SHP77 treated with DMSO at 0.1 percent for 48 hours (cell line): ENCODE data around the gene PIP4K2B.

ENCODE experiments used
- DNase-seq: peaks from one replicate; lab custom pipeline; 2025; lab: John Stamatoyannopoulos, UW

The PIP4K2B gene

GRCh38 chr17:38743556-38744171 lies 55.7 kb downstream of the PIP4K2B start:
- DNase-seq, result no peak

- DNase-seq, result no peak
Observed at GRCh38 chr17:38742411-38743308, 56.7 kb downstream of the PIP4K2B start.

DNA sequence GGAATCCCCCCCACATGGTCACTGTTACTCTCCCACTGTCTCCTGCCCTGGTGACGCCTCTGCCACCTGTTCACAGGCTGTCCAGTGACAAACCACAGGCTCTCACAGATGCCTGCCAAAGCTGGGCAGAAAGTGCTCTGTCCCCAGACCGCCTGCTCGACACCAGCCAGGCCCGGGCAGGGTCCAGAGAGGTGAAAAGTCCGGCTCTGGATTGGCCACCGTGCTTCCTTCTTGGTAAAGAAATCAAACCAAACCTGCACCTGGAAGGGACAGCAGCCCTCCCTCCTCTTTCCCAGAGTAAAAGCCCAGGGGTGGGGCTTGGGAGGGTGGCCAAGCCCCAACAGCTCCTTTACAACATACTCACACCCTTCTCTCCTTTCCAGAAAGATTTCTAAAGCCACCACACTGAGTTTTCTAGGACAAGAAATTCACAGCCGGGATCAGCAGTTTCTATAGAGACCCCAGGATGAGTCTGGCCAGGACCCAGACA lies 57.4 kb downstream of the PIP4K2B start:
- no peak for DNase-seq

DNA sequence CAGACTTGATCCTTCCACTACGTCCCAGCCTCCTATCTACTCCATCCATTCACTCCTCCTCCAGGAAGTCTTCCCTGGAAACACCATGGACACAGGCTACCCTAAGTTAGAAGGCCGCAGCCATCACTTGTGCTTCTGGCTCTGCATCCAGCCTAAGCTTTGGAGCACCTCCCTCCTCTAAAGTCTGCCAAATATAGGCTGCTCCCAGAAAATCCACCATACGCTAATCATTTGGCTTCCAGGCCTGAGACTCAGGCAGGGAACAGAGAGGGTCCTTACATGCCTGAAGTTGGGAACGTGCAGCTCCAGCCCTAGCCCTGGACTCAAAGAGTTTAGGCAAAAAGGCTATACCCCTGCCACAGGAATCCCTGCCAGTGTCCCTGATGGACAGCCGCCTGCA lies 57.9 kb downstream of the PIP4K2B start:
- DNase-seq, result no peak

GRCh38 chr17:38740806-38741205 lies 58.5 kb downstream of the PIP4K2B start:
- DNase-seq, result no peak

GRCh38 chr17:38740044-38740443 lies 59.3 kb downstream of the PIP4K2B start:
- no peak for DNase-seq

GRCh38 chr17:38739305-38739704 lies 60.1 kb downstream of the PIP4K2B start:
- DNase-seq, result no peak

DNA sequence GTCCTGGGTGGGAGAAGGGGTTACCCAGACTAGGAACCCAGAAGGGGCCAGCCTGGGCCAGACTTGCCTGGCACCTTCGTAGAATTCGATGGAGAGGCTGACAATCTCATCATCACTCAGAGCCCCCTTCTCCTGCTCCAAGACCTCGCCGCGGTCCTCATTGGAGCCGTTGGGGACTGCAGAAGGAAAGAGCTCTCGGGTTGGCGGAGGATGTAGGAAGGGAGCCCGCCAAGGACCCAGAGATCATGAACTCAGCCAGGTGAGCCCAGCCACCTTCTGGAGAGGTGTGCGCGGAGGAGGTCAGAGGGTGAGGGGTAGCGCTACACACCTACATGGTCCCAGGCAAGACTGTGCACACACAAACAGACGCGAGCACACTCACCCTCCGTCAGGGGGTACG lies 60.7 kb downstream of the PIP4K2B start:
- DNase-seq, result no peak

- DNase-seq, result no peak
Observed at GRCh38 chr17:38738007-38738662, 61.2 kb downstream of the PIP4K2B start.

- no peak for DNase-seq
Observed at GRCh38 chr17:38735161-38735997, 64.0 kb downstream of the PIP4K2B start.

GRCh38 chr17:38733982-38734973 lies 65.1 kb downstream of the PIP4K2B start:
- no peak for DNase-seq

- no peak for DNase-seq
Observed at GRCh38 chr17:38733282-38733981, 65.9 kb downstream of the PIP4K2B start.

GRCh38 chr17:38732376-38733281 lies 66.7 kb downstream of the PIP4K2B start:
- DNase-seq, result no peak

DNA sequence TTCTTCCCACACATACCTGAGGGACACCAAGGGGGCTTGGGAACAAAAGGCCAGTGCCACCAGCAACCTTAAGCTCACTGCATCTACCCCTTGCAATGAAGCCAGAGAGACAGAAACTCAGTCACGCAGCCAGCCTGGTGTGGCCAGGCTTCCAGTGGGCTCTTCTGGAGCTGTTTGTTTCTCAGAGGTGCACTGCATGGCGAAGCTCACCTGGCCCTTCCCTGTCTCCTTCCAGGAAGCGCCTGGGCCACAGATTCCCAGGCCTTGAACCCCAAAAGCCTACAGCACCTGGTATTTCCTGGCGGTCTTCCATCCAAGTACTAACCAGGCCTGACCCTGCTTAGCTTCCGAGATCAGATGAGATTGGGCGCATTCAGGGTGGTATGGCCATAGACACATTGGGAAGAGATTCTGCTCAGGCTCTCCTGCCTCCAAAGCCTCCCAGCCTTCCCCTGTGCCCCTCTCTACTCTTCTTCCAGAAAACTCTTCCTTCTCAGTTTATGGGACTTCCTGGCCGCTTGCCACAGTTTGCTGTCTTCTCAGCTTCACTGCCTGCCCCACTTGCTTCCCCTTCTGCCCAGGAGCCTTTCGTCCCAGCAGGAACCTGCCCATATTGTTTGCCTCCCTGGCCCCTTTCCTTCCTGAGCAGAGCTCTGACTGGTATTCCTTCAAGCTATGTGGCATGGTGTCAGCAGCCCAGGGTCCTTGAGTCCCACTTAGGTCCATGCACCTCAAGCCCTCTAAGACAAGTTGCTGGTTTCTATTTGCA lies 67.6 kb downstream of the PIP4K2B start:
- no peak for DNase-seq

GRCh38 chr17:38730526-38731379 lies 68.6 kb downstream of the PIP4K2B start:
- DNase-seq, result peak; percentile 49

GRCh38 chr17:38729886-38730525 lies 69.3 kb downstream of the PIP4K2B start, which contains the start of gene CISD3:
TSS of gene CISD3 (plus strand) at chr17:38730341. CDS start at chr17:38730359, 18 bp downstream.
- peak; percentile 19 for DNase-seq
